Activated CD8-positive, alpha-beta memory T cell treated with anti-CD3 and anti-CD28 coated beads, Interleukin-2, amount 50 U/mL, for 24 hours (primary cell): Measurements from ENCODE around the gene FTSJ3.
A peak's percentile ranks its signal among the peaks of the same experiment; 100 is the strongest.

Source experiments
- DNase-seq: peaks from one replicate; pipeline ENCODE4 v3.0.0-alpha.2; 2020; ENCODE audit errors: extremely low read depth

The FTSJ3 gene

GRCh38 chr17:63790057-63790456 is 37.4 kb downstream of the FTSJ3 start:
- no peak for DNase-seq

GRCh38 chr17:63786971-63787711 is 40.3 kb downstream of the FTSJ3 start:
- no peak for DNase-seq

- no peak for DNase-seq
Measured at GRCh38 chr17:63786117-63786516, 41.3 kb downstream of the FTSJ3 start.

- DNase-seq, result no peak
Measured at GRCh38 chr17:63785556-63785955, 41.9 kb downstream of the FTSJ3 start.

GRCh38 chr17:63783522-63783921 is 43.9 kb downstream of the FTSJ3 start:
- no peak for DNase-seq

GRCh38 chr17:63780928-63781327 is 46.5 kb downstream of the FTSJ3 start:
- DNase-seq, result no peak

- no peak for DNase-seq
Measured at GRCh38 chr17:63780507-63780906, 47.0 kb downstream of the FTSJ3 start.

GRCh38 chr17:63775420-63775819 is 52.0 kb downstream of the FTSJ3 start:
- DNase-seq, result no peak

- DNase-seq, result no peak
Measured at GRCh38 chr17:63774969-63775265, 52.5 kb downstream of the FTSJ3 start.

- DNase-seq, result peak; percentile 77
Measured at GRCh38 chr17:63774141-63774968, 53.1 kb downstream of the FTSJ3 start, which contains the start of gene DDX42. Gene DDX42, plus strand, starts transcription at chr17:63774170. Its CDS starts 12,880 bp downstream, at chr17:63787050.

- DNase-seq, result peak; percentile 94
Measured at GRCh38 chr17:63773272-63774140, 54.0 kb downstream of the FTSJ3 start, which contains the start of gene CCDC47. Gene CCDC47, minus strand, starts transcription at chr17:63773597. Its CDS starts 7,422 bp downstream, at chr17:63766175.

GRCh38 chr17:63772801-63773271 is 54.6 kb downstream of the FTSJ3 start:
- DNase-seq, result no peak
